LNCaP clone FGC (cell line): Measurements from ENCODE around the gene ASAH2B.

Experiments
- DNase-seq: peaks from one replicate; pipeline ENCODE4 v3.0.0-alpha.2; 2011; ENCODE audit warnings: low read depth
- H3K4me3 ChIP-seq: 2 replicates; pipeline ENCODE4 v1.5.1; 2011; ENCODE audit warnings: mild to moderate bottlenecking, low read depth, low read length, control low read depth
- TF ChIP-seq, protein P1 (sequence below): IDR thresholded peaks from 2 replicates; pipeline ENCODE4 v1.5.1; 2012; ENCODE audit warnings: mild to moderate bottlenecking; ENCODE audit not compliant: control insufficient read depth, insufficient read depth; ENCODE audit errors: extremely low read depth

ASAH2B gene

DNA sequence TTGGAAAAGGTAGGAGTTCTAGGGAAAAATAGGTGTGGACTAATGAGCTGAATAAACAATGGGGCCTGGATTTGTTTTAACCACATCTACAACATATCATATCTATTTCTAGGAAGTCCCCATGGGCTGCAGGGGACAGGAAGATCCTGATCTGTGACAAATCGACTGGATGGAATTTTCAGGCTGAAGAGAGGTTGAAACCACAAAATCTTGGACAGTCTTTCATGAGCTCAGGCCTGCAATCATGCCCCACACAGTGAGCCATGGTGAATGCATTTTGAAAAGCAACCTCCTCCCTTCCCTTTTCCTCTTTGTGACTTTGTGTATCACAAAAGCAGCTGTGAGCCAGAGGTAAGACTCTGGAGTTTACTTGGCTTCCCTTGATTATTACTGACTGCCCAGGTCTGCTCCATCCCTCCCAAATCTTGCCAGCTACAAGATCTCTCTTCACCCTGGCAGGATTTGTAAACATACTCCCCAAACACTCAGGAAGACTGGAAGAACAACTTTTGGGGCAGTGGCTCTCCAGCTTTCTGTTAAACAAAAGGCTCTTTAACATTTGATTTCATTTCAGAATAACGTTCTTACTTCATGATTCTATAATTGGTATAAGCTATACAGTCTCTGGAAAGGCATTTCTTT, 66.4 kb downstream of the ASAH2B start:
- H3K4me3 ChIP-seq = no peak overlapping the region
- DNase-seq = peak; percentile 23
- TF ChIP-seq, protein P1, sequence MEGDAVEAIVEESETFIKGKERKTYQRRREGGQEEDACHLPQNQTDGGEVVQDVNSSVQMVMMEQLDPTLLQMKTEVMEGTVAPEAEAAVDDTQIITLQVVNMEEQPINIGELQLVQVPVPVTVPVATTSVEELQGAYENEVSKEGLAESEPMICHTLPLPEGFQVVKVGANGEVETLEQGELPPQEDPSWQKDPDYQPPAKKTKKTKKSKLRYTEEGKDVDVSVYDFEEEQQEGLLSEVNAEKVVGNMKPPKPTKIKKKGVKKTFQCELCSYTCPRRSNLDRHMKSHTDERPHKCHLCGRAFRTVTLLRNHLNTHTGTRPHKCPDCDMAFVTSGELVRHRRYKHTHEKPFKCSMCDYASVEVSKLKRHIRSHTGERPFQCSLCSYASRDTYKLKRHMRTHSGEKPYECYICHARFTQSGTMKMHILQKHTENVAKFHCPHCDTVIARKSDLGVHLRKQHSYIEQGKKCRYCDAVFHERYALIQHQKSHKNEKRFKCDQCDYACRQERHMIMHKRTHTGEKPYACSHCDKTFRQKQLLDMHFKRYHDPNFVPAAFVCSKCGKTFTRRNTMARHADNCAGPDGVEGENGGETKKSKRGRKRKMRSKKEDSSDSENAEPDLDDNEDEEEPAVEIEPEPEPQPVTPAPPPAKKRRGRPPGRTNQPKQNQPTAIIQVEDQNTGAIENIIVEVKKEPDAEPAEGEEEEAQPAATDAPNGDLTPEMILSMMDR = no peak

DNA sequence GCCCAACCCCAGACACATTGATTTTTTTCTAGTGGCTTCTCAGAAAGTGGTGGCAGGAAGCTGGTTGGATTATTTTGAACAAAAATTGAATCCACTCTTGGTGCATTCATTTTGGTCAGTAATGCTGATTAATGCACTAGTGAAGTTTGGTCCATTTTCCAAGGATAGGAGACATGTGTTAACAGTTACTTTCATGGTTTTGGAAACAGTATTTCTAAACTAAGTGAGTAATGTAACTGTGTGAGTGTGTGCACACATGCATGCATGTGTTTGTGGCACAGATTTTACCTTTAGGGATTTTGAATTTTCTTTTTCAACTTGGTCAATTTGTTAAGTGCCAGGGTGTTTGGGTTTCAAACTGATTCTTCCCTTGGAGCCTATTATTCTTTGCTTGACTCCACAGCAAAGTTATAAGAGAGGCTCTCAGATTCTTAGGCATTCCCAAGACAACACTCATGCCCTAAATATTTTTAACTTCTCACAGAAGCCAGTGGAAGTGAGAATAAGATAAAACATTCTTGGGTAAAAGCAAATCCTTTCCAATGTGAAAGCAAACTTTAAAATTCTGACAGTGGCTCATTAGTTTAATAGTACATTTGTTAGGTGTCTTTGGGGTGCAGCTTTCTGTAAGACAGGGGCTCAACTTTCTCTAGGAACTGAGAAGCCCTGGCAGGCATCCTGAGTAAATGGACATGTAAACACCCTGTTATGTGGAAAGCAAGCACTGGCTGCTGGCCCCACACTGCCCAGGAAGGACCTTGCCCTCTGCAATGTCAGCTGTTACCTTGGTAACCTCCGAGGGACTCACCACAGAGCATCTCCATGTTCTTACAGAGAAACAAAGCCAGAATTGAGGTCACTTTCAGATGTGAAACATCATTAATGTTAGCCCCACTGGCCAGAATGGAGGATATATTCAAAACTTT, 68.4 kb downstream of the ASAH2B start:
- TF ChIP-seq, protein P1 = no peak
- DNase-seq = no peak
- H3K4me3 ChIP-seq = no peak overlapping the region
